Endothelial cell of umbilical vein (primary cell): ENCODE measurements around the gene NPTX1. TPM values are rescaled to one million over a fixed set of nuclear protein-coding genes. Genes with fewer than 3 reads are reported as not detected.

Experiments used
- BruUV-seq: library from RNA; stranded (reverse); fragments of 400-500 nt; replicated peaks from 2 replicates; lab custom pipeline; 2021; lab: Mats Ljungman, UMichigan
- CTCF ChIA-PET: fragments of 300-600, 350-600 bp; sonication (Branson Sonifier 250); formaldehyde crosslinking; loops from one replicate; lab custom pipeline; 2021; ENCODE audit warnings: antibody characterized with exemption, inconsistent platforms; lab: Charles Lee
- POLR2A ChIA-PET: fragments of 300-600, 350-600 bp; sonication (Branson Sonifier 250); formaldehyde crosslinking; loops from one replicate; lab custom pipeline; 2021; ENCODE audit warnings: antibody characterized with exemption, inconsistent platforms; lab: Charles Lee
- DNase-seq: peaks from one replicate; pipeline ENCODE4 v3.0.0-alpha.2; 2011; ENCODE audit warnings: low read depth, low spot score
- FAIRE-seq: peaks from 2 replicates; lab custom pipeline; 2011; peaks lifted over from hg19 to GRCh38; lab: Jason Lieb, UNC
- H2AFZ ChIP-seq: 2 replicates; pipeline ENCODE4 v1.6.0; 2012; ENCODE audit warnings: low read depth, low read length, control low read depth, inconsistent platforms
- H3K27ac ChIP-seq: 2 replicates; pipeline ENCODE4 v1.5.1; 2011; ENCODE audit warnings: low read depth, mild to moderate bottlenecking, control low read depth, low read length, moderate library complexity; ENCODE audit not compliant: insufficient read depth
- H3K27me3 ChIP-seq, 2 experiments: 2 replicates each; pipeline versions ENCODE4 v1.6.0 to v1.6.1; 2011; ENCODE audit warnings: low read length in 2 of 2, mixed read lengths in 1 of 2; ENCODE audit not compliant: control insufficient read depth in 2 of 2, insufficient read depth in 2 of 2
- H3K36me3 ChIP-seq, 2 experiments: 2 replicates in 1 of 2; 3 replicates in 1 of 2; pipeline ENCODE4 v1.5.1; 2011; ENCODE audit warnings: low read length in 2 of 2, mild to moderate bottlenecking in 1 of 2, moderate library complexity in 1 of 2; ENCODE audit not compliant: control insufficient read depth in 2 of 2, insufficient read depth in 2 of 2; ENCODE audit errors: extremely low read depth in 1 of 2
- H3K4me1 ChIP-seq: 3 replicates; pipeline ENCODE4 v1.5.1; 2011; ENCODE audit warnings: mild to moderate bottlenecking, low read length; ENCODE audit not compliant: control insufficient read depth, insufficient read depth; ENCODE audit errors: extremely low read depth
- H3K4me2 ChIP-seq: 2 replicates; pipeline ENCODE4 v1.6.1; 2011; ENCODE audit warnings: low read length, control low read depth, mixed read lengths; ENCODE audit not compliant: insufficient read depth
- H3K4me3 ChIP-seq, 3 experiments: fragments of 200-600 bp in 1 of 3; sonication (generic), shearing (Covaris generic) in 1 of 3; replicated peaks in 1 of 3; 2 replicates each; pipeline ENCODE4 v1.5.1; 2011 to 2016; ENCODE audit warnings: control low read depth in 3 of 3, low read length in 3 of 3, mild to moderate bottlenecking in 2 of 3, inconsistent platforms in 1 of 3, low read depth in 1 of 3, moderate library complexity in 1 of 3; ENCODE audit not compliant: insufficient read depth in 1 of 3
- H3K79me2 ChIP-seq: 2 replicates; pipeline ENCODE4 v1.6.0; 2012; ENCODE audit warnings: low read length, inconsistent platforms; ENCODE audit not compliant: control insufficient read depth, insufficient read depth
- H3K9ac ChIP-seq: replicated peaks from 2 replicates; pipeline ENCODE3; 2011; ENCODE audit warnings: low read length, control low read depth; ENCODE audit not compliant: insufficient read depth; ENCODE audit errors: extremely low read depth
- H3K9me1 ChIP-seq: replicated peaks from 3 replicates; pipeline ENCODE4 v1.6.0; 2011; ENCODE audit warnings: mild to moderate bottlenecking, low read length; ENCODE audit not compliant: control insufficient read depth, insufficient read depth; ENCODE audit errors: extremely low read depth
- H3K9me3 ChIP-seq: replicated peaks from 2 replicates; pipeline ENCODE4 v1.5.1; 2012; ENCODE audit warnings: low read length, inconsistent platforms; ENCODE audit not compliant: control insufficient read depth, insufficient read depth
- H4K20me1 ChIP-seq: replicated peaks from 2 replicates; pipeline ENCODE3; 2011; ENCODE audit warnings: mild to moderate bottlenecking, low read length; ENCODE audit not compliant: control insufficient read depth, insufficient read depth; ENCODE audit errors: extremely low read depth
- EZH2 ChIP-seq: IDR thresholded peaks from 2 replicates; pipeline ENCODE4 v1.6.1; 2012; ENCODE audit warnings: borderline replicate concordance, low read depth, mild to moderate bottlenecking, moderate library complexity, low read length, inconsistent platforms; ENCODE audit not compliant: severe bottlenecking
- FOS ChIP-seq: IDR thresholded peaks from 2 replicates; pipeline ENCODE4 v1.6.1; 2011; ENCODE audit warnings: mild to moderate bottlenecking, low read length, moderate library complexity, borderline replicate concordance; ENCODE audit not compliant: insufficient read depth
- GATA2 ChIP-seq: IDR thresholded peaks from 2 replicates; pipeline ENCODE4 v1.7.0; 2011; ENCODE audit warnings: low read depth, mild to moderate bottlenecking, moderate library complexity, mixed read lengths, low read length; ENCODE audit not compliant: insufficient read length, insufficient read depth
- JUN ChIP-seq: IDR thresholded peaks from 2 replicates; pipeline ENCODE4 v1.6.1; 2011; ENCODE audit warnings: borderline replicate concordance, low read depth; ENCODE audit not compliant: insufficient read length, insufficient read depth
- MYC ChIP-seq: IDR thresholded peaks from one replicate; pipeline ENCODE4 v1.6.1; 2011; ENCODE audit warnings: mild to moderate bottlenecking, low read depth, low read length
- POLR2A ChIP-seq: IDR thresholded peaks from 2 replicates; pipeline ENCODE4 v1.6.1; 2012; ENCODE audit warnings: low read depth, mild to moderate bottlenecking, control low read depth, low read length
- POLR2AphosphoS5 ChIP-seq: IDR thresholded peaks from 2 replicates; pipeline ENCODE4 v1.6.1; 2012; ENCODE audit warnings: low read depth, mild to moderate bottlenecking, control low read depth, low read length, moderate library complexity; ENCODE audit not compliant: insufficient read depth
- dilution Hi-C: fragments of 300-500 bp; cut with MboI; formaldehyde crosslinking; loops from one replicate; pipeline ENCODE4 v1.15.0; 2019; ENCODE audit warnings: low sequenced_read_pairs; ENCODE audit not compliant: extremely low pct_ligation_motif_present
- intact Hi-C: fragments of 100-400 bp; cut with micrococcal nuclease; formaldehyde crosslinking; loops from one replicate; pipeline ENCODE4 v1.10.0; 2022
- polyA plus RNA-seq, 4 experiments: library from polyadenylated mRNA; depleted of rRNA in 3 of 4; stranded (reverse) in 3 of 4; unstranded in 1 of 4; fragments of >200 nt; gene quantifications; 2 replicates each; pipeline versions ENCODE4 v1.2.1 to v1.2.3, GENCODE V29; 2011 to 2012; ENCODE audit warnings: missing spikeins in 1 of 4
- total RNA-seq: library from RNA; stranded (reverse); gene quantifications from 2 replicates; pipeline ENCODE4 v1.2.3, GENCODE V29; 2021
- TF ChIP-seq, protein P1 (sequence below), 2 donors: IDR thresholded peaks; 1 replicate in 1 of 2; 2 replicates in 1 of 2; pipeline ENCODE4 v1.5.1; 2011; ENCODE audit warnings: low read length in 2 of 2, mild to moderate bottlenecking in 2 of 2, moderate library complexity in 2 of 2, control low read depth in 1 of 2, inconsistent platforms in 1 of 2, low read depth in 1 of 2; ENCODE audit not compliant: insufficient read depth in 1 of 2; ENCODE audit errors: extremely low read depth in 1 of 2
- TF ChIP-seq, protein P2 (sequence below): IDR thresholded peaks from 2 replicates; pipeline ENCODE4 v1.6.1; 2011; ENCODE audit not compliant: insufficient read depth, insufficient read length

The NPTX1 gene
- total and polyA plus RNA-seq, 2 donors (not counting 3 experiments of a cell fraction or from before 2014, with no cell fraction given): 0.03 TPM; not detected in 1

DNA sequence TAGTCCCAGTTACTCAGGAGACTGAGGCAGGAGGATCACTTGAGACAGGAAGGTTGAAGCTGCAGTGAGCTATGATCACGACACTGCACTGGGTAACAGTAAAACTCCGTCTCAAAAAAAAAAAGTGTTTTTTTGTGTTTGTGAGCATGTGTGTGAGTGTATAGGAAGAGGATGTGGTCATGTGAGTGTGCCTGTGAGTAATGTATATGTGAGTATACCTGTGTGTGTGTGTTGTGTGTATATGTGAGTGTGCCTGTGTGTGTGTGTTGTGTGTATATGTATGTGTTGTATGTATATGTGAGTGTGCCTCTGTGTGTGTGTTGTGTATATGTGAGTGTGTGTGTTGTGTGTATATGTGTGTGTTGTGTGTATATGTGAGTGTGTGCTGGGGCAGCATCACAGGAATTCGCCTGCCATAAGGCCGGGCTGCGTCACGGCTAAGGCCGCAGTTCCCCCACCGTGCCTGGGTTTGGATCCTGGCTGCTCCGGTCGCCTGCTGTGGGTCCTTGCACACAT is 21.4 kb upstream of the NPTX1 start:
- Histone ChIP-seq H3K36me3 (no peaks in the 10 kb centered on the region), H3K4me2 (no peak overlapping the region), H3K9me1 (no peaks in the 10 kb centered on the region), H3K27me3 (peaks cover 0 to 2% of the 10 kb centered on the region in 2 experiments), H4K20me1 (no peaks in the 10 kb centered on the region), H3K4me3 (no peak overlapping the region), H3K27ac (no peak overlapping the region), H3K9me3 (no peaks in the 10 kb centered on the region), H2AFZ (no peak overlapping the region), H3K79me2 (no peaks in the 10 kb centered on the region), H3K9ac (no peak overlapping the region), H3K4me1 (no peaks in the 10 kb centered on the region)
- CTCF ChIA-PET: no interaction called here
- no peak for DNase-seq
- dilution Hi-C loops (no loop called here), intact Hi-C loops (no loop called here)
- POLR2A ChIA-PET: no interaction called here
- BruUV-seq: no TSS peak
- no peak for TF ChIP-seq POLR2AphosphoS5
- TF ChIP-seq FOS: no peak
- TF ChIP-seq MYC: no peak
- FAIRE-seq: no peak

DNA sequence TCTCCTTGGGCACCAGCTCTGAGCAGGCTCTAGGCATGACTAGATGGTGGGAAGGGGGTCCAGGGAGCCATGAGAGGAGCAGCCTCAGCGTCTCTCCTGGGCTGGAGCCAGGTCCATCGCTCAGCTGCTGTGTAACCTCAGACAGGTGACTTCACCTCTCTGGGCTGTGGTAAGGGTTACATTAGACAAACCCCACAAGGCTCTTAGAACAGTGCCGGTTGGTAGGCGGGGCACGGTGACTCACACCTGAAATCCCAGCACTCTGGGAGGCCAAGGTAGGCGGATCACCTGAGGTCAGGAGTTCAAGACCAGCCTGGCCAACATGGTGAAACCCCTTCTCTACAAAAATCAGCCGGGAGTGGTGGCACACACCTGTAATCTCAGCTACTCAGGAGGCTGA is 18.1 kb upstream of the NPTX1 start:
- intact Hi-C loops (no loop called here), dilution Hi-C loops (no loop called here)
- Histone ChIP-seq H2AFZ (no peak overlapping the region), H3K27ac (no peak overlapping the region), H3K79me2 (no peaks in the 10 kb centered on the region), H4K20me1 (no peaks in the 10 kb centered on the region), H3K9me1 (no peaks in the 10 kb centered on the region), H3K9me3 (no peaks in the 10 kb centered on the region), H3K36me3 (no peaks in the 10 kb centered on the region), H3K27me3 (no peaks in the 10 kb centered on the region), H3K4me1 (no peaks in the 10 kb centered on the region), H3K9ac (no peak overlapping the region), H3K4me3 (no peak overlapping the region), H3K4me2 (no peak overlapping the region)
- POLR2A ChIA-PET: no interaction called here
- FAIRE-seq (no peak), DNase-seq (no peak)
- CTCF ChIA-PET: no interaction called here
- BruUV-seq: no TSS peak
- TF ChIP-seq POLR2A (no peak), MYC (no peak), FOS (no peak), GATA2 (no peak), EZH2 (no peak), POLR2AphosphoS5 (no peak), JUN (no peak)
- TF ChIP-seq, protein P1, sequence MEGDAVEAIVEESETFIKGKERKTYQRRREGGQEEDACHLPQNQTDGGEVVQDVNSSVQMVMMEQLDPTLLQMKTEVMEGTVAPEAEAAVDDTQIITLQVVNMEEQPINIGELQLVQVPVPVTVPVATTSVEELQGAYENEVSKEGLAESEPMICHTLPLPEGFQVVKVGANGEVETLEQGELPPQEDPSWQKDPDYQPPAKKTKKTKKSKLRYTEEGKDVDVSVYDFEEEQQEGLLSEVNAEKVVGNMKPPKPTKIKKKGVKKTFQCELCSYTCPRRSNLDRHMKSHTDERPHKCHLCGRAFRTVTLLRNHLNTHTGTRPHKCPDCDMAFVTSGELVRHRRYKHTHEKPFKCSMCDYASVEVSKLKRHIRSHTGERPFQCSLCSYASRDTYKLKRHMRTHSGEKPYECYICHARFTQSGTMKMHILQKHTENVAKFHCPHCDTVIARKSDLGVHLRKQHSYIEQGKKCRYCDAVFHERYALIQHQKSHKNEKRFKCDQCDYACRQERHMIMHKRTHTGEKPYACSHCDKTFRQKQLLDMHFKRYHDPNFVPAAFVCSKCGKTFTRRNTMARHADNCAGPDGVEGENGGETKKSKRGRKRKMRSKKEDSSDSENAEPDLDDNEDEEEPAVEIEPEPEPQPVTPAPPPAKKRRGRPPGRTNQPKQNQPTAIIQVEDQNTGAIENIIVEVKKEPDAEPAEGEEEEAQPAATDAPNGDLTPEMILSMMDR (IDR thresholded peaks at IDR 0.05; ENCODE audit: extremely low read depth in 1 of 2, insufficient read depth in 1 of 2, low read depth in 1 of 2, low read length in 2 of 2): no peak
- TF ChIP-seq, protein P2, sequence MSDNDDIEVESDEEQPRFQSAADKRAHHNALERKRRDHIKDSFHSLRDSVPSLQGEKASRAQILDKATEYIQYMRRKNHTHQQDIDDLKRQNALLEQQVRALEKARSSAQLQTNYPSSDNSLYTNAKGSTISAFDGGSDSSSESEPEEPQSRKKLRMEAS: no peak
